SU-DHL-6 (cell line): ENCODE data around the gene NAE1.

Experiments
- H2AFZ ChIP-seq: fragments of 200-600 bp; sonication (generic); 2 replicates; pipeline ENCODE4 v1.6.1; 2014; ENCODE audit warnings: low read depth, mild to moderate bottlenecking, moderate library complexity, mixed read lengths, antibody characterized with exemption, low read length; ENCODE audit not compliant: severe bottlenecking
- H3F3A ChIP-seq: fragments of 200-600 bp; shearing (Covaris generic); 2 replicates; pipeline ENCODE4 v1.6.0; 2016; ENCODE audit warnings: antibody characterized with exemption, mild to moderate bottlenecking; ENCODE audit not compliant: insufficient read depth
- H3K27ac ChIP-seq: fragments of 200-600 bp; sonication (generic); 2 replicates; pipeline ENCODE4 v1.5.1; 2016; ENCODE audit warnings: low read depth, mild to moderate bottlenecking, low read length, moderate library complexity, mixed read lengths
- H3K27me3 ChIP-seq: fragments of 200-600 bp; sonication (generic), shearing (Covaris generic); 2 replicates; pipeline ENCODE4 v1.6.0; 2014; ENCODE audit warnings: mild to moderate bottlenecking, low read length
- H3K36me3 ChIP-seq: fragments of 200-600 bp; sonication (generic); 2 replicates; pipeline ENCODE4 v1.6.1; 2014; ENCODE audit warnings: mild to moderate bottlenecking, low read length, mixed read lengths
- H3K4me2 ChIP-seq: fragments of 300-600, 200-600 bp; shearing (Covaris generic), sonication (generic); 2 replicates; pipeline ENCODE4 v1.6.0; 2014; ENCODE audit warnings: low read length, low read depth, mild to moderate bottlenecking; ENCODE audit not compliant: poor library complexity, severe bottlenecking
- H3K4me3 ChIP-seq: fragments of 200-600 bp; sonication (generic); 2 replicates; pipeline ENCODE4 v1.5.1; 2014; ENCODE audit warnings: antibody characterized with exemption, low read length, mild to moderate bottlenecking, mixed read lengths; ENCODE audit not compliant: insufficient read depth, poor library complexity, severe bottlenecking
- H3K79me2 ChIP-seq: fragments of 200-600 bp; sonication (generic); 2 replicates; pipeline ENCODE4 v1.6.1; 2014; ENCODE audit warnings: mild to moderate bottlenecking, low read length, moderate library complexity; ENCODE audit not compliant: insufficient read depth
- H3K9ac ChIP-seq: fragments of 200-600 bp; sonication (generic); 2 replicates; pipeline ENCODE4 v1.7.0; 2014; ENCODE audit warnings: mild to moderate bottlenecking, low read length
- H3K9me2 ChIP-seq: fragments of 200-600 bp; sonication (generic); replicated peaks from 2 replicates; pipeline ENCODE4 v1.6.1; 2014; ENCODE audit warnings: low read length; ENCODE audit not compliant: insufficient read depth
- H3K9me3 ChIP-seq: fragments of 200-600 bp; sonication (generic); 2 replicates; pipeline ENCODE4 v1.6.1; 2014; ENCODE audit warnings: low read length, mixed read lengths; ENCODE audit not compliant: insufficient read depth
- H4K20me1 ChIP-seq: fragments of 200-600 bp; sonication (generic); 2 replicates; pipeline ENCODE4 v1.6.1; 2014; ENCODE audit warnings: low read depth, mild to moderate bottlenecking, antibody characterized with exemption, low read length, moderate library complexity, mixed read lengths
- CTCF ChIP-seq: fragments of 200-600 bp; sonication (generic); IDR thresholded peaks from one replicate; pipeline ENCODE4 v1.5.1; 2017; ENCODE audit warnings: antibody characterized with exemption, mild to moderate bottlenecking, low read length, moderate library complexity; ENCODE audit not compliant: insufficient read depth, poor library complexity, severe bottlenecking
- EZH2phosphoT487 ChIP-seq: fragments of 200-600 bp; sonication (generic), shearing (Covaris generic); conservative IDR thresholded peaks from 2 replicates; pipeline ENCODE4 v1.6.1; 2018; ENCODE audit warnings: mild to moderate bottlenecking, antibody characterized with exemption, low read length, moderate library complexity, mixed read lengths

Gene NAE1

DNA sequence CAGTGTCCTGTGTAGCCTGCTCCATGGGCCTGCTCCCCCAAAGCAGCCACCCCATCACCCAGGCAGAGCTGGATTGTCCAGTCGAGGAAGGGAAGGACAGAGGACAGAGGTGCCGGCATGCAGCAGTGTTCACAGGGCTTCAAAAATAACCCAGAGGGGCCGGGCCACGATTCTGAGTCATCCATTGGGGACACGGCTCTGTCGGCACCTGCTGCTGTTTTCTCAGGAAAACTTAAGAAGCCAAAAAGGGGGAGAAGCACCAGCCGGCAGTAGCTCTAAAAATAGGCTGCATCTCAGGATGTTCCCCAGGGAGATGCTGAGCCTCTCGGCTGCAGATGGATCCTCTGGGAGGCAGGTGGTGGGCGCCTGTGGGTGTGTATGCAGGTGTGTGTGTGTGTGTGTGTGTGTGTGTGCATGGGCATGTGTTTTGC is 15.0 kb upstream of the NAE1 start:
- Histone ChIP-seq H3K4me2 (no peak overlapping the region), H3K79me2 (no peaks in the 10 kb centered on the region), H3K9me2 (no peaks in the 10 kb centered on the region), H3K36me3 (no peaks in the 10 kb centered on the region), H3K4me3 (no peak overlapping the region), H2AFZ (no peak overlapping the region), H4K20me1 (no peaks in the 10 kb centered on the region), H3K9me3 (no peaks in the 10 kb centered on the region), H3F3A (no peaks in the 10 kb centered on the region), H3K9ac (no peak overlapping the region), H3K27ac (no peak overlapping the region), H3K27me3 (no peaks in the 10 kb centered on the region)
- TF ChIP-seq EZH2phosphoT487 (no peak), CTCF (no peak)

- Histone ChIP-seq H3K27me3 (no peaks in the 10 kb centered on the region), H3K9me3 (no peaks in the 10 kb centered on the region), H4K20me1 (no peaks in the 10 kb centered on the region), H3K27ac (no peak overlapping the region), H3F3A (no peaks in the 10 kb centered on the region), H2AFZ (no peak overlapping the region), H3K9me2 (no peaks in the 10 kb centered on the region), H3K4me2 (no peak overlapping the region), H3K9ac (no peak overlapping the region), H3K36me3 (no peaks in the 10 kb centered on the region), H3K4me3 (no peak overlapping the region), H3K79me2 (no peaks in the 10 kb centered on the region)
- TF ChIP-seq EZH2phosphoT487, result no peak
- TF ChIP-seq CTCF, result no peak
These were observed 14.3 kb upstream of the NAE1 start for GRCh38 chr16:66845080-66845410.

DNA sequence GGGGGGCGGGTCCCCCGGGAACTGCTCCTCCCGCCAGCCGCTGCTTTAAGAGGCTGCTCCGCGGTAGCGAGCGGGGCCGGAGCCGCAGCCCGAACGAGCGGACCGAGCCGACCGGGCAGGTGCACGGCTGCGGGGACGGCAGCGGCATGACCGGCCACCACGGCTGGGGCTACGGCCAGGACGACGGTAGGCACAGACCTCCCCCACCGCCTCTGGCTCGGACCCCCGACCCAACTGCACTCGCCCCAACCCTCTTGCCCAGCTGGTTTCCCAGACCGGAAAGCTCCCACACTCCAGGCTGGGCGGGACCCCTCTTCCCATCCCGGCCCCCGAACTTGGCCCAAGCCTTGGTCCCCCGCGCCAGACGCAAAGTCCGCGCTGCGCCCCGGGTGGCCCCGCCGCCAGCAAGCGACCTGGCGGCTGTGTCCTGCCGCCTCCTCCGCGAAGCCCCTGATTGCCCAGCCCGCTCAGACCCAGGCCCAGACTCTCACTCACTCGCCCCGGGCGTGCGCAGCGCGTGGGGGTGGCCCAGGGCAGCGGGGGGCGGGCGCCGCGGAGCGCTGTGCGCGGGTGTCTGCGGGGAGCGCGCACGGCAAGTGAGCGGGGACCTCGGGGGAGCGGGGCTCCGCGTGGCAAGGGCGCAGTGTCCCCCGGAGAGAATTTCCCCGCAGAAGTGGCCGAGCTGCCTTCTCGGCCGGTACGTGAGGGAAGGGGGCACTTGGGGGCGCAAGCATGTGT is 13.7 kb upstream of the NAE1 start, which contains the start of gene CA7:
TSS of gene CA7 (plus strand) at position 73 of the 738 bp plus-strand sequence. CDS start at position 147, 74 bp downstream.
- Histone ChIP-seq H3K79me2 (no peaks in the 10 kb centered on the region), H3K9ac (no peak within 1 kb of the TSS), H3K27me3 (no peaks in the 10 kb centered on the region), H3K4me2 (no peak within 1 kb of the TSS), H3K9me3 (no peaks in the 10 kb centered on the region), H3K27ac (no peak within 1 kb of the TSS), H3K4me3 (no peak within 1 kb of the TSS), H3K36me3 (no peaks in the 10 kb centered on the region), H2AFZ (no peak within 1 kb of the TSS), H4K20me1 (no peaks in the 10 kb centered on the region), H3K9me2 (no peaks in the 10 kb centered on the region), H3F3A (no peaks in the 10 kb centered on the region)
- TF ChIP-seq EZH2phosphoT487 (no peak), CTCF (no peak)
